Suprapubic skin (tissue), 4 donors: ENCODE data around the gene SLIT1. TPM values are rescaled to one million over a fixed set of nuclear protein-coding genes. Genes with fewer than 3 reads are reported as not detected.

Experiments
- DNase-seq, 2 donors: peaks; one replicate each; pipeline ENCODE4 v3.0.0-alpha.2; 2019; ENCODE audit warnings: low spot score in 2 of 2
- H3K27ac ChIP-seq: fragments of 200-600 bp; sonication (generic); one replicate; pipeline ENCODE4 v1.5.1; 2019
- H3K27me3 ChIP-seq: fragments of 200-600 bp; sonication (generic); one replicate; pipeline ENCODE4 v1.5.1; 2019
- H3K36me3 ChIP-seq: fragments of 200-600 bp; sonication (generic); one replicate; pipeline ENCODE4 v1.5.1; 2019
- H3K4me1 ChIP-seq: fragments of 200-600 bp; sonication (generic); one replicate; pipeline ENCODE4 v1.5.1; 2019
- H3K4me3 ChIP-seq: fragments of 200-600 bp; sonication (generic); one replicate; pipeline ENCODE4 v1.5.1; 2019; ENCODE audit warnings: mild to moderate bottlenecking
- H3K9me3 ChIP-seq: fragments of 200-600 bp; sonication (generic); one replicate; pipeline ENCODE4 v1.5.1; 2019
- CTCF ChIP-seq, 2 donors: fragments of 200-600 bp in 1 of 2; fragments of 450-650 bp in 1 of 2; sonication (generic) in 1 of 2; IDR thresholded peaks; one replicate each; pipeline ENCODE4 v1.5.1; 2016 to 2019; ENCODE audit warnings: antibody characterized with exemption in 2 of 2, mild to moderate bottlenecking in 1 of 2, moderate library complexity in 1 of 2
- EP300 ChIP-seq: sonication (generic); formaldehyde crosslinking; IDR thresholded peaks from one replicate; pipeline ENCODE4 v1.6.1; 2017; ENCODE audit warnings: antibody characterized with exemption
- POLR2A ChIP-seq, 2 donors: fragments of 450-650 bp; IDR thresholded peaks; one replicate each; pipeline ENCODE4 v1.6.1; 2017; ENCODE audit warnings: antibody characterized with exemption in 2 of 2, mild to moderate bottlenecking in 2 of 2, moderate library complexity in 2 of 2
- POLR2AphosphoS5 ChIP-seq, 3 donors: sonication (generic); formaldehyde crosslinking; IDR thresholded peaks; one replicate each; pipeline ENCODE4 v1.6.1; 2017; ENCODE audit warnings: antibody characterized with exemption in 3 of 3
- WGBS: methylation state at CpG from one replicate; pipeline ENCODE4 v1.1.5; 2018; 5-methylcytosine and 5-hydroxymethylcytosine counted together
- total RNA-seq, 4 donors: library from RNA; depleted of rRNA; stranded (reverse); fragments of >200 nt; gene quantifications; one replicate each; pipeline ENCODE4 v1.1.0, GENCODE V29; 2016

SLIT1 gene
- total RNA-seq, 4 donors from 2014 or later: 0.10 to 0.40 (median 0.11) TPM; not detected in 1

DNA sequence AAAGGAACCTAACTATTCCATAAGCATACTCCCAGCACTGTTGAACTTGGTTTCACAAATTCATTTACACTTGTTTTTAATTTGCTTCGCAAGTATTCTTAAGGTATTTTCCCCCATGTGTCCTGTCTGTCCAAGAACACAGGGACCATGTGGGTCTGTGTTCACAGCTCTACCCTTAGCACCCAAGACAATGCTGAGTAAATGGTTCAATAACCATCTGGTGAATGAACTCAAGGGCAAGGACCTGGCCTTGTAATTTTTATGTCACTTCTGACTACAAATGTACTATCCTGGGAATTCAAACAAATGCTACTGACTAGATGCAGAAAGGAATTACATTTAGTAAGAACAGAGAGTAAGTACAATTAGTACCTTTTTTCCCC lies 43.0 kb upstream of the SLIT1 start:
- H3K27me3 ChIP-seq: no peaks in the 10 kb centered on the region
- H3K36me3 ChIP-seq: peaks cover 55% of the 10 kb centered on the region
- no peak for DNase-seq

GRCh38 chr10:97228130-97228774 lies 42.5 kb upstream of the SLIT1 start:
- no peak for DNase-seq
- Histone ChIP-seq H3K9me3 (no peaks in the 10 kb centered on the region), H3K4me3 (no peak overlapping the region), H3K27me3 (no peaks in the 10 kb centered on the region), H3K27ac (no peak overlapping the region), H3K36me3 (peaks cover 51% of the 10 kb centered on the region), H3K4me1 (no peaks in the 10 kb centered on the region)
- TF ChIP-seq POLR2A (IDR thresholded peaks at IDR 0.05): no peak
- TF ChIP-seq EP300: no peak
- no peak for TF ChIP-seq CTCF (IDR thresholded peaks at IDR 0.05)
- no peak for TF ChIP-seq POLR2AphosphoS5 (IDR thresholded peaks at IDR 0.05)
- WGBS: 85% methylated on average over 3 of the region's 3 CpGs

More for the DNA sequence above, 43.0 kb upstream of the SLIT1 start:
- no peak for TF ChIP-seq CTCF (IDR thresholded peaks at IDR 0.05)
- no peak for TF ChIP-seq POLR2AphosphoS5 (IDR thresholded peaks at IDR 0.05)
- no peak for TF ChIP-seq POLR2A (IDR thresholded peaks at IDR 0.05)
- TF ChIP-seq EP300: no peak
- Histone ChIP-seq H3K9me3 (no peaks in the 10 kb centered on the region), H3K4me3 (no peak overlapping the region), H3K4me1 (no peaks in the 10 kb centered on the region), H3K27ac (no peak overlapping the region)
- WGBS: 97% methylated on average over 1 of the region's 1 CpG

DNA sequence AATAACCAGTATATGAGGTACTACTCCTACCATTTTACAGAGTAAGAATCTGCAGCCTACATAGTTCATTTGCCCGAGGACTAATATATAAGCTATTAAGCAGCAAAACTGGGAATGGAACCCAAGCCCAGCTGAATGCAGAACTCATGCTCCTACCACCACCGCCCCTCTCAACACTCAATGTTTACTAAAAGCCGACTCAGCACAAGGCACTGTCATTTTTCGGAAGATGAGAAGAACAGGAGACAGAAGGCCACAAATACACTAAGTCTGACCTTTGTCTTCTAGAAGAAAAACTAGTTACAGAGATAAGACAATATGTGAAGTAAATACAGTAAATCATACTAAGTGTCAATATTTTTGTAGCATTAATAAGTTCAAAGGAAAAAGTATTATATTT lies 40.6 kb upstream of the SLIT1 start:
- TF ChIP-seq POLR2A (IDR thresholded peaks at IDR 0.05) (no peak), EP300 (no peak)
- Histone ChIP-seq H3K27ac (no peak overlapping the region), H3K4me1 (no peaks in the 10 kb centered on the region), H3K4me3 (no peak overlapping the region), H3K9me3 (no peaks in the 10 kb centered on the region), H3K36me3 (peaks cover 57% of the 10 kb centered on the region), H3K27me3 (no peaks in the 10 kb centered on the region)
- 91% methylated on average over 4 of the region's 4 CpGs for WGBS
- DNase-seq: no peak

GRCh38 chr10:97224483-97225435 lies 39.0 kb upstream of the SLIT1 start:
- no peak overlapping the region for H3K27ac ChIP-seq
- TF ChIP-seq POLR2AphosphoS5 (IDR thresholded peaks at IDR 0.05) (no peak), EP300 (no peak), POLR2A (IDR thresholded peaks at IDR 0.05) (no peak), CTCF (IDR thresholded peaks at IDR 0.05) (no peak)
- DNase-seq: no peak
- H3K4me1 ChIP-seq: no peaks in the 10 kb centered on the region
- WGBS: 91% methylated on average over 4 of the region's 4 CpGs
- H3K9me3 ChIP-seq: no peaks in the 10 kb centered on the region
- no peak overlapping the region for H3K4me3 ChIP-seq
- H3K27me3 ChIP-seq: no peaks in the 10 kb centered on the region
- H3K36me3 ChIP-seq: peaks cover 64% of the 10 kb centered on the region

DNA sequence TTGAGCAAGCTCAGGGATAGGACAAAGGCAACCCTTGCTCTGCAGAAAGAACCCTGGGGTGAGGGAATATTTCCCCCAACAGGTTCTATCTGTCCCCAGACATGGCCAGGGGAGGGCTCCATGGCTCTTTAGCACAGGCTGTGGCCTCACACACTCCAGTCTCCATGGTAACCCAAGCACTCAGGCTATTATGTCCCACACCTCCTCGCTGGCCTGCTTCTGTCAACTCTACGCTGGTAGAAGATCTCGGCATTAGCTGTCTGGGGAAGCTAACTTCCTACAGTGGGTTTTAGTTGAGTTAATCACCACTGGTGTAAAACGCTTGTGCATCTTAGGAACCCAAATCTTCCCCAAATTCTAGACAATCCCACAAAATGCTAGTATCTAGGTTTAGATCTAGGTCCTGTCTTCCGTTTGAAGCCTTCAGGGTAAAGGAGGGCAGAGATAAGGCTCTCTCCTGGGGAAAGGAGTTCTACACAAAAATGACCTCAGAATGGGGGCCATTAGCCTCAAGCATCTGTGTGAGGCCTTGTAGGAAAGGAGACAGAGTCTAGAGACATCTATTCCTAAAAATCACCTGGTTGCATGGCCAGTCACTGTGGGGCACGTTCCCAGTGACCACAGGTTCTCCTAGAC lies 36.7 kb upstream of the SLIT1 start:
- H3K27ac ChIP-seq: no peak overlapping the region
- peaks cover 45% of the 10 kb centered on the region for H3K36me3 ChIP-seq
- no peak for DNase-seq
- no peak overlapping the region for H3K4me3 ChIP-seq
- no peak for TF ChIP-seq EP300
- no peak for TF ChIP-seq POLR2A (IDR thresholded peaks at IDR 0.05)
- no peak for TF ChIP-seq POLR2AphosphoS5 (IDR thresholded peaks at IDR 0.05)
- TF ChIP-seq CTCF (IDR thresholded peaks at IDR 0.05): no peak
- 97% methylated on average over 6 of the region's 6 CpGs for WGBS
- H3K9me3 ChIP-seq: no peaks in the 10 kb centered on the region
- no peaks in the 10 kb centered on the region for H3K27me3 ChIP-seq
- no peaks in the 10 kb centered on the region for H3K4me1 ChIP-seq
